ENCODE measurements around the gene NKD1.

The NKD1 gene

GRCh38 chr16:50679676-50680555 is 131.7 kb downstream of the NKD1 start:
- no peak overlapping the region for H3K4me3 ChIP-seq (ENCODE audit: low read depth, low read length)
- in situ Hi-C loops (cut with HindIII; ENCODE audit: low sequenced_read_pairs), result no loop called here
- TF ChIP-seq CTCF (IDR thresholded peaks at IDR 0.05; ENCODE audit: low read depth, low read length, missing control alignments), result no peak
- DNase-seq (ENCODE audit: low read depth), result no peak

- TF ChIP-seq CTCF (IDR thresholded peaks at IDR 0.05; ENCODE audit: low read depth, low read length, missing control alignments), result no peak
- no peak overlapping the region for H3K4me3 ChIP-seq (ENCODE audit: low read depth, low read length)
- in situ Hi-C loops (cut with HindIII; ENCODE audit: low sequenced_read_pairs), result no loop called here
- no peak for DNase-seq (ENCODE audit: low read depth)
Measured at GRCh38 chr16:50680556-50680893, 132.3 kb downstream of the NKD1 start.

- in situ Hi-C loops (cut with HindIII; ENCODE audit: low sequenced_read_pairs), result no loop called here
- DNase-seq (ENCODE audit: low read depth), result no peak
- TF ChIP-seq CTCF (IDR thresholded peaks at IDR 0.05; ENCODE audit: low read depth, low read length, missing control alignments), result no peak
- H3K4me3 ChIP-seq (ENCODE audit: low read depth, low read length), result no peak within 1 kb of the TSS
Measured at GRCh38 chr16:50681021-50681885, 133.1 kb downstream of the NKD1 start, which contains the start of gene SNX20. Gene SNX20 (minus strand): TSS chr16:50681312. CDS start chr16:50677526, 3,786 bp downstream.

GRCh38 chr16:50683689-50684374 is 135.6 kb downstream of the NKD1 start:
- H3K4me3 ChIP-seq (ENCODE audit: low read depth, low read length), result no peak overlapping the region
- DNase-seq (ENCODE audit: low read depth), result no peak
- TF ChIP-seq CTCF (IDR thresholded peaks at IDR 0.05; ENCODE audit: low read depth, low read length, missing control alignments), result no peak
- in situ Hi-C loops (cut with HindIII; ENCODE audit: low sequenced_read_pairs), result no loop called here

GRCh38 chr16:50684823-50685461 is 136.7 kb downstream of the NKD1 start:
- H3K4me3 ChIP-seq (ENCODE audit: low read depth, low read length), result no peak overlapping the region
- TF ChIP-seq CTCF (IDR thresholded peaks at IDR 0.05; ENCODE audit: low read depth, low read length, missing control alignments), result no peak
- no peak for DNase-seq (ENCODE audit: low read depth)
- in situ Hi-C loops (cut with HindIII; ENCODE audit: low sequenced_read_pairs), result no loop called here

All from astrocyte of the cerebellum (primary cell).